C4-2B (cell line): ENCODE results near the gene AKAP12.

ENCODE experiments used
- ZFX ChIP-seq: fragments of 450-650 bp; IDR thresholded peaks from 2 replicates; pipeline ENCODE4 v1.6.1; 2017
- TF ChIP-seq, protein P1 (sequence below): fragments of 450-650 bp; conservative IDR thresholded peaks from 2 replicates; pipeline ENCODE4 v1.5.1; 2017; ENCODE audit warnings: mild to moderate bottlenecking

DNA sequence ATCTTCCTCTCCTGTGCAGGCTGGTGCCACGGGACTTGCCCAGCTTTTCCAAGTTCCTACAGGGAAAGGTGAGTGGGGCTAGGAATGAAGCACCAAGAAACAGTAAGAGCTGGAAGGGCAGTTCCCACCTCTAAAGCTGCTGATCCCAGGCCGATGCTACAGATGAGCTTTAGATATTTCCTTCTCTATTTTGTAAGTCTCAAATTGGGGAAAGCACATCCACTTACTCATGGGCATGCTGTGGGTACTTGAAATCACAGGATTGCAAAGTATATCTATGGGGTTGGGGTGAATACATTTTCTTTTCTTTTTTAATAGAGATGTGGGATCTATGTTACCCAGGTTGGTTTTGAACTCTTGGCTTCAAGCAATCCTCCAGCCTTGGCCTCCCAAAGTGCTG lies 148.5 kb downstream of the AKAP12 start:
- TF ChIP-seq, protein P1, sequence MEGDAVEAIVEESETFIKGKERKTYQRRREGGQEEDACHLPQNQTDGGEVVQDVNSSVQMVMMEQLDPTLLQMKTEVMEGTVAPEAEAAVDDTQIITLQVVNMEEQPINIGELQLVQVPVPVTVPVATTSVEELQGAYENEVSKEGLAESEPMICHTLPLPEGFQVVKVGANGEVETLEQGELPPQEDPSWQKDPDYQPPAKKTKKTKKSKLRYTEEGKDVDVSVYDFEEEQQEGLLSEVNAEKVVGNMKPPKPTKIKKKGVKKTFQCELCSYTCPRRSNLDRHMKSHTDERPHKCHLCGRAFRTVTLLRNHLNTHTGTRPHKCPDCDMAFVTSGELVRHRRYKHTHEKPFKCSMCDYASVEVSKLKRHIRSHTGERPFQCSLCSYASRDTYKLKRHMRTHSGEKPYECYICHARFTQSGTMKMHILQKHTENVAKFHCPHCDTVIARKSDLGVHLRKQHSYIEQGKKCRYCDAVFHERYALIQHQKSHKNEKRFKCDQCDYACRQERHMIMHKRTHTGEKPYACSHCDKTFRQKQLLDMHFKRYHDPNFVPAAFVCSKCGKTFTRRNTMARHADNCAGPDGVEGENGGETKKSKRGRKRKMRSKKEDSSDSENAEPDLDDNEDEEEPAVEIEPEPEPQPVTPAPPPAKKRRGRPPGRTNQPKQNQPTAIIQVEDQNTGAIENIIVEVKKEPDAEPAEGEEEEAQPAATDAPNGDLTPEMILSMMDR, result no peak
- no peak for TF ChIP-seq ZFX
